ENCODE data around the gene DSCAM. TPM values are rescaled to one million over a fixed set of nuclear protein-coding genes. Genes with fewer than 3 reads are reported as not detected.

DSCAM gene
- total RNA-seq, 1 donor from 2014 or later = 2.7 TPM

GRCh38 chr21:40797410-40797809 lies 49.5 kb downstream of the DSCAM start:
- Mint-ChIP-seq H3K4me1 (ENCODE audit: low read depth) (peaks cover 26% of the 10 kb centered on the region), H3K4me3 (ENCODE audit: low read depth) (no peak overlapping the region), H3K27ac (no peak overlapping the region), H3K36me3 (ENCODE audit: insufficient read depth) (peaks cover 1% of the 10 kb centered on the region), H3K27me3 (no peaks in the 10 kb centered on the region), H3K9me3 (ENCODE audit: low read depth) (peaks cover 13% of the 10 kb centered on the region)
- no peak for TF ChIP-seq CTCF (IDR thresholded peaks at IDR 0.05; ENCODE audit: unreplicated experiment)
- no peak for DNase-seq (ENCODE audit: low spot score, unreplicated experiment)

GRCh38 chr21:40796464-40796863 lies 50.5 kb downstream of the DSCAM start:
- no peak for DNase-seq (ENCODE audit: low spot score, unreplicated experiment)
- Mint-ChIP-seq H3K27ac (no peak overlapping the region), H3K27me3 (no peaks in the 10 kb centered on the region), H3K9me3 (ENCODE audit: low read depth) (peaks cover 13% of the 10 kb centered on the region), H3K4me1 (ENCODE audit: low read depth) (peaks cover 26% of the 10 kb centered on the region), H3K4me3 (ENCODE audit: low read depth) (no peak overlapping the region), H3K36me3 (ENCODE audit: insufficient read depth) (peaks cover 1% of the 10 kb centered on the region)
- TF ChIP-seq CTCF (IDR thresholded peaks at IDR 0.05; ENCODE audit: unreplicated experiment) = no peak

GRCh38 chr21:40795313-40795712 lies 51.6 kb downstream of the DSCAM start:
- H3K9me3 Mint-ChIP-seq (ENCODE audit: low read depth) = peaks cover 10% of the 10 kb centered on the region
- peaks cover 26% of the 10 kb centered on the region for H3K4me1 Mint-ChIP-seq (ENCODE audit: low read depth)
- TF ChIP-seq CTCF (IDR thresholded peaks at IDR 0.05; ENCODE audit: unreplicated experiment) = no peak
- H3K4me3 Mint-ChIP-seq (ENCODE audit: low read depth) = no peak overlapping the region
- no peak for DNase-seq (ENCODE audit: low spot score, unreplicated experiment)
- H3K36me3 Mint-ChIP-seq (ENCODE audit: insufficient read depth) = no peaks in the 10 kb centered on the region
- H3K27ac Mint-ChIP-seq = no peak overlapping the region
- no peaks in the 10 kb centered on the region for H3K27me3 Mint-ChIP-seq

- Mint-ChIP-seq H3K27ac (peak overlapping the region; percentile 70), H3K36me3 (ENCODE audit: insufficient read depth) (peaks cover 1% of the 10 kb centered on the region), H3K27me3 (no peaks in the 10 kb centered on the region), H3K9me3 (ENCODE audit: low read depth) (peaks cover 2% of the 10 kb centered on the region), H3K4me1 (ENCODE audit: low read depth) (peaks cover 30% of the 10 kb centered on the region), H3K4me3 (ENCODE audit: low read depth) (no peak overlapping the region)
- TF ChIP-seq CTCF (IDR thresholded peaks at IDR 0.05; ENCODE audit: unreplicated experiment) = no peak
- DNase-seq (ENCODE audit: low spot score, unreplicated experiment) = no peak
These were observed 54.1 kb downstream of the DSCAM start for GRCh38 chr21:40792691-40793456.

- Mint-ChIP-seq H3K9me3 (ENCODE audit: low read depth) (no peaks in the 10 kb centered on the region), H3K4me3 (ENCODE audit: low read depth) (no peak overlapping the region), H3K27me3 (no peaks in the 10 kb centered on the region), H3K27ac (no peak overlapping the region), H3K36me3 (ENCODE audit: insufficient read depth) (peaks cover 1% of the 10 kb centered on the region), H3K4me1 (ENCODE audit: low read depth) (peaks cover 7% of the 10 kb centered on the region)
- DNase-seq (ENCODE audit: low spot score, unreplicated experiment) = no peak
- TF ChIP-seq CTCF (IDR thresholded peaks at IDR 0.05; ENCODE audit: unreplicated experiment) = no peak
These were observed 58.3 kb downstream of the DSCAM start for GRCh38 chr21:40788635-40789034.
